GM19372 (cell line): ENCODE data around the gene ADIPOR2.

Source experiments
- ATAC-seq: cut with Tn5 transposase; IDR thresholded peaks from one replicate; pipeline ENCODE4 v1.9.1; 2021; ENCODE audit warnings: mild to moderate bottlenecking, low read depth, moderate library complexity; ENCODE audit not compliant: unreplicated experiment

ADIPOR2 gene, protein sequence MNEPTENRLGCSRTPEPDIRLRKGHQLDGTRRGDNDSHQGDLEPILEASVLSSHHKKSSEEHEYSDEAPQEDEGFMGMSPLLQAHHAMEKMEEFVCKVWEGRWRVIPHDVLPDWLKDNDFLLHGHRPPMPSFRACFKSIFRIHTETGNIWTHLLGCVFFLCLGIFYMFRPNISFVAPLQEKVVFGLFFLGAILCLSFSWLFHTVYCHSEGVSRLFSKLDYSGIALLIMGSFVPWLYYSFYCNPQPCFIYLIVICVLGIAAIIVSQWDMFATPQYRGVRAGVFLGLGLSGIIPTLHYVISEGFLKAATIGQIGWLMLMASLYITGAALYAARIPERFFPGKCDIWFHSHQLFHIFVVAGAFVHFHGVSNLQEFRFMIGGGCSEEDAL

DNA sequence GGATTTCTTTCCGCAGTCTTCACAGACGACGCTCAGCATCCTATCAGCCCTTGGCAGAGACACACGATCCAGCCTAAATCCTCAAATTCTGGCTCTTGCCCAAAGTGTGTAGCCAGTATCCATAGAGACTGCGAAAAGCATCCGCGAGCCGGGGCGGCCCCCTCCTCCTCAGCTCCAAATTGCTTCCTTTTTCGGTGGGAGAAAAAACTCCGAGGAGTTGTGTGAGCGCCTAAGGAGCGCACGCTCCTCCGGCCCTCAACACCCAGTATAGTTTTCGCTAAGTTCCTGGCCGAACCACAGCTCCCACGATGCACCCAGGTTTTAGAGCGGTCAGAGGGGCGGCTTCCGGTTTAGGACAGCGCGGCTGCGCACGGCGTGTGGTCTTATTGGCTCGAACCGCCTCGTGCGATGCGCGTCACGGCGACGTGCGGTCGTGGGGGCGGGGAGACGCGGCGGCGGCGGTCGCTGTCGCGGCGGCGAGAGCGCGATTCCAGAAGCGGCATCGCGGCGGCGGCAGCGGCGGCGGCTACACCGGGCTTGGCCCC, at the start of gene ADIPOR2:
ADIPOR2 (plus strand) TSS at position 493 of the 545 bp plus-strand sequence. CDS start 63,274 bp downstream, outside the sequence.
- peak; percentile 96 for ATAC-seq

DNA sequence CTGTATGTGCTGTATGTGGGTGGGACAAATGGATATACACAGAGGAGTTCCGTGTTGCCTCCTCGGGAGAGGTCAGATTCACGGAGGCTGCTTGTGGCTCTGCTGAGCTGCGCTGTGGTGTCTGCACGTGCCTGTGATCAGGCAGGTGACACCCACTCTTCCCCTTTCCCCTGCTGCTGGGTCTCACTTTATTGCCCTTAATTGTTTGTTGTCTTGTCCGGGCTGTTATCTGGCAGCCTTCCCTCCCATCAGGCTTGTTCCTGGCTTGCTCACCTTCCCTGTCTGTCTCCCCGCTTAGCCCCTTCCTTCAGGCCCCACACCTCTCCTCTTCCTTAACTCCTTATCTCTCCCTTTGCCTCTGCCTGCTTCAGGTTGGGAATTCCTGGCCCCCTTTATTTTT, 48.4 kb upstream of the ADIPOR2 start:
- no peak for ATAC-seq

DNA sequence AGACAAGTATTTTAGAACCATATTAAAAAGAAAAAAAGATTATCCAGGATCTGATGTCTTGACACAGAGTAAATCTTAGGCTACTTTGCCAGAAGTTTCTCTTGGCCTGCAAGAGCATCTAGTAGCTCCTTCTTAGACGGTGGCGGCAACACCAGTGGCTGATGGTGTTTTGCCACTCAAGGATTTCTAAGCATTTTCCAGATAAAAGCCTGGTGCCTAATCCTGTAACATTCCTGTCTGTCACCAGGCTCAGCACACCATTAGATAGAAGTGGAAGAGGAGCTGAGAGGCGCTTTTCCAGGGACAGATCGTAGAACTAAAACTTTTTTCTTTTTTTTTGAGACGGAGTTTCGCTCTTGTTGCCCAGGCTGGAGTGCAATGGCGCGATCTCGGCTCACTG, 47.8 kb upstream of the ADIPOR2 start:
- ATAC-seq, result no peak

DNA sequence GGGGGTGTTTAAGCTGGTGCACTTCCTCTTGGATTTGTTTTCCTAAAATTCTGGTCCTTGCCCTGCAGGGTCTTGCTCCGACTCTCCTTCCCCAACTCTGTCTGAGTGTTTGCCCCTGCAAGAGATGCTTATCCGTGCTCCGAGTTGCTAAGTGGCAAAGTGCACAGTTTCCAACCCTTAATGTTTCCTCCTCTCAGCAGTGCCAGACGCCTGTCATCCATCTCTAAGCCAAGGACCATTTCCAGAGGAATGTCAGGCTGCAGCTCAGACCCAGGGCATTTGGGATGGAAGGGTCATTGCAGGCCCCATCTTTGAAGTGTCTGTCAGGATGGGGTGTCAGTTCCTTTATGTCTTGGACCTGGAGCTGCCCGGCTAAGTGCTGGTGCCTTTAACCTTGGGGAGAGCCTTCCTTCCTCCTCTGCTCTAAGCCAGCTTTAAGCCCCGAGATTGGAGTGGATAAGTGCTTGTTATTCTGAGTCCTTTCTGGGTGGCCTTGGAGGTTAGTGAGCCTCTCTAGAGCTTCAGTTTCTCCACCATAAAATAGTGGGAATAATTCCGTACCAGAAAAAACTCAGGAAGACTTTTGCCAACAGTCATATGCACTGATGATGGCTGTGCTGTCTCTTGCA, 46.9 kb upstream of the ADIPOR2 start:
- ATAC-seq, result no peak

DNA sequence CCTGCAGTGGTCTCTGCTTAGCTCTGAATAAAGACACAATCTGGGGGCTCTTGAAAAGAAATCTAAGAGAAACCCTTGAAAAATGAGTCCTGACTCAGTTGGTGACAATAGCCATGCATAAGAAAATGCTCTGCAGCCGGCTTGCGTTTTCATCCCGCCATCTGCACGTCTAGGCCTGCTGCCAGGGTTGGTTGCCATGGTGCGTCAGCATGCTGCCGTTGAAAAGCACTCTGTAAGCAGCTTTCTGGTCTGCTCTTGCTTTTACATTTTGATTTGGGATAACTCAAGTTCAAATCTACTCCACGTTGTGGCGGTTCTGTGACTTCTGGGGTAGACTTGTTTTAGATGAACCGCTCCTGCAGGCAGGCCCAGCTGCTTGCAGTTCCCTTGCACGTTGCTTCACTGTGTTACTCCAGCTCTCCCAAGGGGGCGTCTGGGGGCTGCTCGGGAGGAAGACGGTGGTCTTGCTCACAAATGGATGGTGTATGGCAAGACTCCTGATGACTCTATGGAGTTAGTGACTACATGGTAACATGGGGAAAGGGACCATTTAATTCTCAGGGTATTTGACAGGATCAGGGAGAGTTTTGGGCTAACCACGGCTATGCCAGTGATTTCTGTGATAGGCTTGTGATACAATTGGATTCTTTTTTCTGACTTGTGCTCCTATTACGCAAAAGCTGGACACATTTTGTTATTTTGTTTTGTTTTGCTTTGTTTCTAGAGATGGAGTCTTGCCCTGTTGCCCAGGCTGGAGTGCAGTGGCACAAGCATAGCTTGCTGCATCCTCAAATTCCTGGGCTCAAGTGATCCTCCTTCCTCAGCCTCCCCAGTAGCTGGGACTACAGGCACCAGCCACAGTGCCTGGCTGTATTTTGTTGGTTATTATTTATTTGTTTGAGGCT, 46.1 kb upstream of the ADIPOR2 start:
- no peak for ATAC-seq

DNA sequence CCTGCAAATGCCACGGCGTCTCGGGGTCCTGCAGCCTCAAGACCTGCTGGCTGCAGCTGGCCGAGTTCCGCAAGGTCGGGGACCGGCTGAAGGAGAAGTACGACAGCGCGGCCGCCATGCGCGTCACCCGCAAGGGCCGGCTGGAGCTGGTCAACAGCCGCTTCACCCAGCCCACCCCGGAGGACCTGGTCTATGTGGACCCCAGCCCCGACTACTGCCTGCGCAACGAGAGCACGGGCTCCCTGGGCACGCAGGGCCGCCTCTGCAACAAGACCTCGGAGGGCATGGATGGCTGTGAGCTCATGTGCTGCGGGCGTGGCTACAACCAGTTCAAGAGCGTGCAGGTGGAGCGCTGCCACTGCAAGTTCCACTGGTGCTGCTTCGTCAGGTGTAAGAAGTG, 45.1 kb upstream of the ADIPOR2 start:
- ATAC-seq, result no peak

DNA sequence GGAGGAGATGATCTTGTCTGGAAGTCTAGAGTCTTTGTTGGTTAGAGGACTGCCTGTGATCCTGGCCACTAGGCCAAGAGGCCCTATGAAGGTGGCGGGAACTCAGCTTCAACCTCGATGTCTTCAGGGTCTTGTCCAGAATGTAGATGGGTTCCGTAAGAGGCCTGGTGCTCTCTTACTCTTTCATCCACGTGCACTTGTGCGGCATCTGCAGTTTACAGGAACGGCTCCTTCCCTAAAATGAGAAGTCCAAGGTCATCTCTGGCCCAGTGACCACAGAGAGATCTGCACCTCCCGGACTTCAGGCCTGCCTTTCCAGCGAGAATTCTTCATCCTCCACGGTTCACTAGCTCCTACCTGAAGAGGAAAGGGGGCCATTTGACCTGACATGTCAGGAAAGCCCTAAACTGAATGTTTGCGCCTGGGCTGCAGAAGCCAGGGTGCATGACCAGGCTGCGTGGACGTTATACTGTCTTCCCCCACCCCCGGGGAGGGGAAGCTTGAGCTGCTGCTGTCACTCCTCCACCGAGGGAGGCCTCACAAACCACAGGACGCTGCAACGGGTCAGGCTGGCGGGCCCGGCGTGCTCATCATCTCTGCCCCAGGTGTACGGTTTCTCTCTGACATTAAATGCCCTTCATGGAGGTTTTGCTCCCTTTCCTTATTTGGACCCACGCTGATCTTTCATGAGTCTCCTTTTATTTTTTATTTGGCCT, 44.1 kb upstream of the ADIPOR2 start:
- ATAC-seq, result no peak

DNA sequence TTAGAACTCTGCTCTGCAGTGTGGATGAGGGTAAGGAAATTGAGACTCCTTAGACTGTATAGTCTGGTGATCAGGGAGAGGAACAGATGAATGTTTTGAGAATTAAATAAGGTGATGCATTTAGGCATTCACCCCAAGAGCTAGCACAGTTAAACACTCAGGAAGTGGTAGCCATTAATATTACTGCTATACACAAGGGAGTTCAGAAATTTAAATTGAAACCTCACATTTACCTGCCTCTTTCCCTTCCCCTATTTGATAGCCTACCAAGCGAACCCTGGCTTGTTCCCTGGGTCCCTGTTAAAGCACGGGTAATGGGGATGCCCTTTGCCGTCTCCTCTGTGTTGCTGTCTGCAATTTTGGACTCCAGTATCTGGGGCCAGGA, 43.6 kb upstream of the ADIPOR2 start:
- ATAC-seq, result no peak

DNA sequence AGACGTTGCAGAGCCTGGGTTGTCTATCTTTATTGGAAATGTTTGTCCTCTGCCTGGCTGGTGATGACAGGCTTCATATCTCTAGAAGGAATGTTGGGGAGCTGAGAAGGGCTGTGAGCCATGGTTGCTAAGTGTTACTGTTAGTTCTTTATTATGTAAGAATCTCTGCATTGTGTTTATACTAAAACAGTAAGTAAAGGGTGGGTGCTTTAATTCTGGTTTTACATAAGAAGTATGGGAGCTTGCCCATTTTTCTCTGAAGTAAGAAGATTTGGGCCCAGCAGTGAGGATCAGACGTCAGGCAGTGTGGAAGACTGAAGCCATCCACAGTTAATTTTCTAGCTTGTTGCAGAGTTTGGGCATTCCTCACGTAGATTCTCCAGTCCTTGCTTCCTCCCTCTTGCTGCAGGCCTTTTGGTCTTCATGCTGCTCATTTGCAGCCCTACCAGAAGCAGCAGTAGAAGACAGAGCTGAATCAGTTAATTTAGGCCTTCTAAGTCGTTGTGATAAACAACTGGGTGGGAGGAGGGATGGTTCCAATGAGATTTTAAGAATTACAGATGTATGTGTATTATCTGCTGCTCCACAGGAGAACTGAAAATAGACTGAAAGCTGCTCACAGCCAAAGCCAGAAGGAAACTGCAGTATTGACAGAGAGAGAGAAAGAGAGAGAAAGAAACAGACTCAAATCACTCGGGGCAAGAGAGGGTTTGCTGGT, 40.5 kb upstream of the ADIPOR2 start:
- no peak for ATAC-seq

DNA sequence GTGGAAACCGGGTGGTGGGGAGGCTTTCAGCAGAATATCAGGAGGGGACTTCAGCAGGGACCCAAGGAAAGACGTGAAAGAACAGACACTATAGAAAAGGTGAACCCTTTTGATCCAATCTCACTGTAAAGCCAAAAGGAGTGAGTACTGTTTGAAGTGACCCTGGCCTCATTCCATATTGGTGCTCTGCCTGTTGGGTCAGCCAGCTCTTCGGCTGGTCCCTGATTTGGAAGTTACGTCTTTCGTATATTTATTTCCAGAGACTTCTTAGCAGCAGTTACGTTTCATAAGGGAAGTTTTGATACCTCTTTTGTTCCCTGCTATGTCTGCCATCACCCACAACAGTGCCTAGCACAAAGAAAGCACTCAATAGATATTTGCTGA, 39.9 kb upstream of the ADIPOR2 start:
- ATAC-seq, result no peak

DNA sequence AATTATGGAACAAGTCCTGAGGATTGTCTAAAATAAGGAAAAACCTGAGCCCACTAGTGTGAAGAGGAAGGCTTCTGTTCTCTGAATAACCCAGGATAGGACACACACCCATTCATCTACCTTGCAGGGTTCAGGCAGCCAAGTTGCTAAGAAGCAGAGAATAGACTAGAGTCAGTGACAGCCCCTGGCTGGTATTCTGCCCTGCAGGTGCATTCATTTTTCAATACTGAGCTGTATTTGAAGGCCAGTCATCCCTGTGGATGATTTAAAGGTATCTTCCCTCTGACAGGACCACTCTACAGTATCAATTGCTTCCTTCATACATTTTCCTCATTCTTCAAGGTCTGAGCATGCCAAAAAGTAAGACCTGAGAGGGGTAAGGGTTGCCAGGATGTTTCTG, 38.9 kb upstream of the ADIPOR2 start:
- no peak for ATAC-seq

DNA sequence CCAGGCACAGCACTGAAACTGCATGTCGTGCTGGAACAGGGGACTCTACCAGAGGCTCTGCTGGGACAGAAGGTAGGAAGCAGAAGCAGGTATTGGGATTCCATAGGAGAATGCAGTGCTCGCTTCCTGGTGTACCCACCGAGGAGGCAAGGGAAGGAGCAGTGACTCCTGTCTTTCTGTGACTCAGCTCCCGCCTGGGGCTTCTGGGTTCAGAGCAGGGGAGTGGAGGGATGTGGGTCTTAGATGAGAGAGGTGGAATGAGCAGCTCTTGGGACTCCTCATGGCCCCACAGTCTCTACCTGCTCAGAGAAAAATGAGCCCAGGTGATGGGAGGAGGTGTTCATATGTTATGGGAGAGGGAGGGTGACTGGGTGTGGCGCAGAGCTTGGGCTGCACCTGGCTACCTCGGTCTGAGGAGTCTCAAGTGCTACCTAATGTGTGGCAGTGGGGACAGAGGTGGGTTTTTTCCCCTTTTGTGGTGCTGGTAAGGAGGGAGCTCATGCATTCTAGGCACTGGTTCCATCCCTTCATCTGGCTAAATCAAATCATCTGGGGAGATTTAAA, 35.6 kb upstream of the ADIPOR2 start:
- ATAC-seq, result no peak

DNA sequence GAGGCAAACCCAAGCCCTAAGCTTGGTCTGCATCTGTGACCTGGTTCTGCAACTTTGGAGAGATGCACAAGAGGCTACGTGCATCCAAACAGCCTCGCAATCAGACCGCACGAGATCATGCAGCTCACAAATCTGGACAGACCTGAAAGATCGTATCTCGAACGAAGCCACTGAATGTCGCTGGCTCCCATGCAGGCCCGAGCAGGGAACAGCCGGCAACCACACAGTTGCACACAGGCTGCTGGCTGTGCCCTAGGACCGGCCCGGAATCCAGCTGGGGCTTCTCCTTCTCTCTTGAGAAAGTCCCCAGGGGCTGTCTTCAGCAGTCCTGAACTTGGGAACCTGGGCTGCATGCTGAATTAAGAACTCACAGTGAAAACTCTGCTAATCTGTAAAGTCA, 34.0 kb upstream of the ADIPOR2 start:
- no peak for ATAC-seq

DNA sequence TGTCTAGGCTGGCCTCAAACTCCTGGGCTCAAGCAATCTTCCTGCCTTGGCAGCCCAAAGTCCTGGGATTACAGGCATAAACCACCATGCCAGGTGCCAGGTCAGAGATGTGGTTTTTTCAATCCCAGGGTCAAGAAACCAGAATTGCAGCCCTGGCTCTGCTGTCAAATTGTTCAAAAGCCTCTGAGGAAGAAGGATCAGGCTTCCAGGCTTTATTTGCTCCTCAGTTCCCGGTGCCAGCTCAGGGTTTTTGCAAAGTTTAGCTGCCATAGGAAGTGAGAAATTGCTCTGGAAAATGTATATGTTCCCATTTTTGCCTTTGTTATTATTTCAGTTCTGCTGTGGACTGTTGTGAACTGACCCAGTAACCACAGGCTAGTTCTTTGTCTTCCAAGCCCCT, 33.2 kb upstream of the ADIPOR2 start:
- no peak for ATAC-seq

DNA sequence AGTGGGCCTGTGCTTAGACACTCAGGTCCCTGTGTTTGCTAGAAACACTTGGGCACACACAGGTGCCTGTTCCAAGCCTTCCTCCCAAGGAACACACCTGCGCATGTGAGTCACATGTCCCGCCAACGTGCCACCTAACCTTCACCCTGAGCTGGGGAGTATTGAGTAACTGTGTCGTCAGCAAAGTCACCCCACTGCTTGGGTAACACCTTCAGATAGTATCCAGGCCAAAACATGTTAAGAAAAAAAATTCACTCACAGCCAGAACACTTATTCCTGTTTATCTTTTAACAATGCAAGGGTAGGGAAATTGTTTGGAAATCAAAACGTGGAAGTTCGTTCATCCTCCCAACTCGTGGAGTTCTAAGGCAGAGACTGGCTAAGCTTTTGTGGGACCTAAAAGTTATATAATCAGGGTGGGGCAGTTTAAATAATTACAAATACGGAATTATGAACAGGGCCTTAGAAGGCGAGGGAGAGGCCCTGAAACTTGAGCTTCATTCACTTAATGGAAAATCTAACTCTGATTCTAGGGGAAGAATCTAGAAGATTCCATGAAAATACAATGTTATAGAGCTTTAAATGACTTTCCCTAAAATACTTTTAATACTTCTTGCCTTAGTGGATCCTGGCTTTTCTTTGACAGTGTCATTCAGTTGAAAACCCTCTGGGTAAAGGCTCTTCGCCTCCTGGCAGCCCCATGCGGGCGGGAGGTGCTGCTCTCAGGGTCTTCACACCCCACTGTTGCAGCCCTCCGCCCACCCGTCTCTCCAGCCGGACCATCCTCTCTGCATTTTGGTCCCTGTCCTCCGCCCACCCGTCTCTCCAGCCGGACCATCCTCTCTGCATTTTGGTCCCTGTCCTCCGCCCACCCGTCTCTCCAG, 30.3 kb upstream of the ADIPOR2 start:
- ATAC-seq, result no peak

DNA sequence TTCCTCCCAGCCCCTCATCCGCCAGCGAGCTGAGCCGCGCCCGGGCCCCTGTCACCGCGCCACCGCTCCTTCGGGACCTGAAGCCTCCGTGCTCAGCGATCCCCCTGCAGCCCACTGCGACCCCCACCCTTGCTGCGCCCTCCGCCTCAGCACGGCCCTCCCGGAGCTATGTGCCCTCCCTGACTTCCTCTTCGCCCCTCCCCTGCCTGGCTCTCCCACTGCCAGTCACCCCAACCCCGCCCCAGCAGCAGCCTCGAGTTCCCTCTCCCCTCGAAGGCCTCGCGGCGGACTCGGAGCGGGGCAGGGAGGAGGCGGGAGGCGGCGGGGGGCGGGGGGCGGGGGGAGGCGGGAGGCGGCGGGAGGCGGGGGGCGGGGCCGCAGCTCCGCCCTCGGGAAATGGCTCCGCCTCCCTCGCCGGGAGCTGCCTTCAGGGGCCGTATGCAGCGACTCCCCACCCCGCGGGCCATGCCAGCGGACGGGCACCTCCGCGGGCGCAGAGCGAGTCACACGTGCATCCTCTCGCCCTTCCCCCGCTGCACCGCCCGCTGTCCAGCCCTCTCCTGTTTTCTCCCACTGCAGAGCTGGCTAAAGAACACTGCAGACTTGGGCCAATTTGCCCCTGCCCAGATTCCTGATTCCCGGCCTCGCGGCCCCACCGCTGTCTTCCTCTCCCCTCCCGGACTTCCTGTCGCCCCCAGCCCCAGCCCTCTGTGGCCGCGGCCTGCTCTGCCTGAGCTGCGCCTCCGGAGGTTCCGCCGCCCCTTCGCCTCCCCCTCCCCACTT, 29.1 kb upstream of the ADIPOR2 start:
- no peak for ATAC-seq

DNA sequence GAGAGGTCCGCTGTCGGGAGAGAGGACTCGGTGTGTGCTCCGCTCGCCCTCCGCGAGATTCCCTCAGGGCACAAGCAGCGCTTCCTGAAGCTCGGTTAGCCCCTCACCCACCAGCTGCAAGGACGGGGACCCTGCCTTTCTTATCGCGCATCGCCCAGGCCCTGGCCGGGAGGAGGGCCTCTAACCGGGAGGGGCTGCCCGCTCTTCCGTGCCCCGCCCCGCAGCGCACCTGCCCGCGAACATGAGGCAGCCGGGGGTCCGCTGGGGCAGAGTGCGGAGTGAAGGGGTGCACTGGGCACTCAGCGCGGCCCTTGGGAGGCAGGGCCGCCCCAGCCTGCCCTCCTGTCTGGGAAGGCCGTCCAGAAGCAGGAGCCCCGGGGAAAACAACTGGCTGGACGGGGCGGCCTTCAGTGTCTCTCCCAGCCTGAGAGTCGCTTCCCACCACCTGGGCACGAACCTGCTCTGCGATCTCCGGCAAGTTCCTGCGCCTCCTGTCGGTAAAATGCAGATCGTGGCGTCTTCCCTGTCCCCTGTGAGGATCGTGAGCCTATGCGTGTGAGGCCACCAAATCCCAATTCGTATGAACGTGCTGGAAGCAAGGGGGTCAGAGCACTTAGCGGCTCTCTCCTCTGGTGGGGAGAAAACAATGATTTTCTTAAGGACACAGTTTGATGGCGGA, 28.0 kb upstream of the ADIPOR2 start:
- no peak for ATAC-seq
